Measurements from ENCODE around the gene GPLD1. TPM values are rescaled to one million over a fixed set of nuclear protein-coding genes. Genes with fewer than 3 reads are reported as not detected.
A peak's percentile ranks its signal among the peaks of the same experiment; 100 is the strongest.

GPLD1 gene
- total RNA-seq, 1 experiment from 2014 or later = 1.3 TPM

DNA sequence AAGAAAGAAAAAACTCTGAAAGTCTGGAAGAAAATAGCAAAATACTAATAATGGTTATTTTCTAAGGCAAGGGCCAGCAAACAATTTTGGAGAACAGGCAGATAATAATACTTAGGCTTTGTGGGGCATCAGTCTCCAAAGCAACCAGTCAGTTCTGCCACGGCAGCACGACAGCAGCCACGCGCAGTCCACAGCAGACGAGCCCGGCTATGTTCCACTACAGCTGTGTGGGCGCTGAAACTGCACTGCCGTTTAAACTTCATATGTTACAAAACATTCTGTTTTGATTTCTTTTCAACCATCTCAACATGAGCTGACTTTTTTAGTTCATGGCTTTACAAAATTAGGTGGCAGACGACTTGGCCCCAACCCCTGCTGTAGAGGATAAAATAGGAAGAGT, 56.8 kb downstream of the GPLD1 start:
- H3K9me2 ChIP-seq (replicated peaks; ENCODE audit: low read length) = no peaks in the 10 kb centered on the region
- no peaks in the 10 kb centered on the region for H3K79me2 ChIP-seq (ENCODE audit: low read length)
- H3K27ac ChIP-seq (ENCODE audit: low read length) = no peak overlapping the region
- no TSS peak for BruUV-seq (replicated peaks)
- DNase-seq (no peak), ATAC-seq (no peak)
- H3K9me3 ChIP-seq (ENCODE audit: low read length) = no peaks in the 10 kb centered on the region
- POLR2A ChIA-PET (ENCODE audit: unreplicated experiment) = no interaction called here
- H4K20me1 ChIP-seq (ENCODE audit: low read length) = no peaks in the 10 kb centered on the region
- no peaks in the 10 kb centered on the region for H3F3A ChIP-seq (ENCODE audit: low read length, unreplicated experiment)
- H3K4me1 ChIP-seq (ENCODE audit: insufficient read depth, low read length) = peaks cover 27% of the 10 kb centered on the region
- H2AFZ ChIP-seq (ENCODE audit: low read length) = no peak overlapping the region
- intact Hi-C loops (cut with micrococcal nuclease) = loop anchor here (10.0 kb wide), 1 partner anchor 152 kb away; no protein-coding TSS in a partner anchor
- no peaks in the 10 kb centered on the region for H3K27me3 ChIP-seq (ENCODE audit: low read length)
- no peak overlapping the region for H3K4me2 ChIP-seq (ENCODE audit: low read length)
- H3K4me3 ChIP-seq (ENCODE audit: low read length) = no peak overlapping the region
- no peaks in the 10 kb centered on the region for H3K36me3 ChIP-seq (ENCODE audit: low read depth, low read length)
- H3K9ac ChIP-seq (ENCODE audit: low read length) = no peak overlapping the region
- TF ChIP-seq EZH2 (IDR thresholded peaks at IDR 0.05; ENCODE audit: low read length, unreplicated experiment) (no peak), EZH2phosphoT487 (IDR thresholded peaks at IDR 0.05; ENCODE audit: borderline replicate concordance, low read length) (no peak)
- TF ChIP-seq, protein P1, sequence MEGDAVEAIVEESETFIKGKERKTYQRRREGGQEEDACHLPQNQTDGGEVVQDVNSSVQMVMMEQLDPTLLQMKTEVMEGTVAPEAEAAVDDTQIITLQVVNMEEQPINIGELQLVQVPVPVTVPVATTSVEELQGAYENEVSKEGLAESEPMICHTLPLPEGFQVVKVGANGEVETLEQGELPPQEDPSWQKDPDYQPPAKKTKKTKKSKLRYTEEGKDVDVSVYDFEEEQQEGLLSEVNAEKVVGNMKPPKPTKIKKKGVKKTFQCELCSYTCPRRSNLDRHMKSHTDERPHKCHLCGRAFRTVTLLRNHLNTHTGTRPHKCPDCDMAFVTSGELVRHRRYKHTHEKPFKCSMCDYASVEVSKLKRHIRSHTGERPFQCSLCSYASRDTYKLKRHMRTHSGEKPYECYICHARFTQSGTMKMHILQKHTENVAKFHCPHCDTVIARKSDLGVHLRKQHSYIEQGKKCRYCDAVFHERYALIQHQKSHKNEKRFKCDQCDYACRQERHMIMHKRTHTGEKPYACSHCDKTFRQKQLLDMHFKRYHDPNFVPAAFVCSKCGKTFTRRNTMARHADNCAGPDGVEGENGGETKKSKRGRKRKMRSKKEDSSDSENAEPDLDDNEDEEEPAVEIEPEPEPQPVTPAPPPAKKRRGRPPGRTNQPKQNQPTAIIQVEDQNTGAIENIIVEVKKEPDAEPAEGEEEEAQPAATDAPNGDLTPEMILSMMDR (conservative IDR thresholded peaks at IDR 0.05; ENCODE audit: low read depth, low read length) = no peak
- CTCF ChIA-PET = no interaction called here

DNA sequence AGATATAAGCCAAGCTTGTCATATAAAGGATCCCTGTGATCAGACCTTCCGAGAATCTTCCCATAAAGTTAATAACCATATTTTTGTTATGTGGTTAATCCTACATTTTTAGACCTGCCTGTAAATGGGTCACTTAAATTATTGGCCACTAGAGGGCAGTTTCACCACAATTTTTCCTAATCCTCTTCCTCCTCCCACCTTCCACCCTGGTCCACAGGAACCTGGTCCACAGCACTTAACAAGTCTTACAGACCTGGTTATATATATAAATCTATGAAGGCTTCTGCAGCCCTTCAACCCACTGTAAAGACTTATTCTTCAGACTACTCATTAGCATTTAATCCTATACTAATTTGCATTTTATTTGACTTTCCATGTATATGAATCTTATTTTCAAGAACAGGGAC, 58.3 kb downstream of the GPLD1 start:
- peak; percentile 27; the same call in 1 of the 2 replicates for ATAC-seq
- Histone ChIP-seq H3K36me3 (ENCODE audit: low read depth, low read length) (peaks cover 5% of the 10 kb centered on the region), H3K79me2 (ENCODE audit: low read length) (no peaks in the 10 kb centered on the region), H3K9me3 (ENCODE audit: low read length) (no peaks in the 10 kb centered on the region), H3K4me2 (ENCODE audit: low read length) (no peak overlapping the region), H3K4me3 (ENCODE audit: low read length) (no peak overlapping the region), H3K27me3 (ENCODE audit: low read length) (no peaks in the 10 kb centered on the region), H3K9ac (ENCODE audit: low read length) (no peak overlapping the region), H3K9me2 (replicated peaks; ENCODE audit: low read length) (no peaks in the 10 kb centered on the region), H4K20me1 (ENCODE audit: low read length) (no peaks in the 10 kb centered on the region), H3K27ac (ENCODE audit: low read length) (no peak overlapping the region), H3F3A (ENCODE audit: low read length, unreplicated experiment) (no peaks in the 10 kb centered on the region), H2AFZ (ENCODE audit: low read length) (no peak overlapping the region), H3K4me1 (ENCODE audit: insufficient read depth, low read length) (peaks cover 37% of the 10 kb centered on the region)
- CTCF ChIA-PET = interaction anchor here (0.6 to 1.0 kb wide), 3 partner anchors 63 to 150 kb away, joined by 3 to 5 read pairs (median 4); partner anchors contain the start of gene ALDH5A1
- peak; percentile 74 for DNase-seq
- intact Hi-C loops (cut with micrococcal nuclease) = loop anchor here (1.0 to 10.0 kb wide), 3 partner anchors 64 to 154 kb away; partner anchors contain the start of gene ALDH5A1
- POLR2A ChIA-PET (ENCODE audit: unreplicated experiment) = no interaction called here
- BruUV-seq (replicated peaks) = no TSS peak
- no peak for TF ChIP-seq EZH2phosphoT487 (IDR thresholded peaks at IDR 0.05; ENCODE audit: borderline replicate concordance, low read length)
- TF ChIP-seq, protein P1 (conservative IDR thresholded peaks at IDR 0.05; ENCODE audit: low read depth, low read length) = peak; percentile 89

DNA sequence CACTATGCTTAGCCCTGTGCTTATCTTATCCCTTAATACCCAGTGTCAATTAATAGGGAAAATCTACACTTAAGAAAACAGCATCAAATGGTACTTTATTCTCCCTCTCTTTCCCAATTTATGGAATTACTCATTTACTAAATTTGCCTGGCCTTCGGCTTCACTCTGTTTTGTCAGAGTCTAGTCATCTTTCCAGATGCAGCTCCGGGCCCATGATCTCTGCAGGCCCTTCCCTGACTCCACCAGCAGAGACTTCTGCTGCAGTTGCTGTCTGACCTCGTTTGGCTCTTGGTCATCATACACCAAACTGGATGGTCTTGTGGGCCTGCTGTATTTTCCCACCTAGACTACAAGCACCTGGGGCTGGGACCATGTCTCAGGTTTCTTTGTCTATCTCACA, 59.3 kb downstream of the GPLD1 start:
- peaks cover 12% of the 10 kb centered on the region for H3K36me3 ChIP-seq (ENCODE audit: low read depth, low read length)
- intact Hi-C loops (cut with micrococcal nuclease) = loop anchor here (2.0 to 10.0 kb wide), 2 partner anchors 65 to 155 kb away; partner anchors contain the start of gene ALDH5A1

More for the DNA sequence above, 59.3 kb downstream of the GPLD1 start:
- H3K27me3 ChIP-seq (ENCODE audit: low read length) = no peaks in the 10 kb centered on the region
- no peak overlapping the region for H3K9ac ChIP-seq (ENCODE audit: low read length)
- DNase-seq (peak; percentile 15), ATAC-seq (0 out of 2 replicates have a peak, but pooled peaks have one; percentile 12)
- no peak overlapping the region for H3K4me2 ChIP-seq (ENCODE audit: low read length)
- H3K4me3 ChIP-seq (ENCODE audit: low read length) = no peak overlapping the region
- H3K79me2 ChIP-seq (ENCODE audit: low read length) = no peaks in the 10 kb centered on the region
- TF ChIP-seq EZH2 (IDR thresholded peaks at IDR 0.05; ENCODE audit: low read length, unreplicated experiment) = no peak
- TF ChIP-seq EZH2phosphoT487 (IDR thresholded peaks at IDR 0.05; ENCODE audit: borderline replicate concordance, low read length) = no peak
- TF ChIP-seq, protein P1 (conservative IDR thresholded peaks at IDR 0.05; ENCODE audit: low read depth, low read length) = no peak
- no peaks in the 10 kb centered on the region for H3K9me3 ChIP-seq (ENCODE audit: low read length)
- no TSS peak for BruUV-seq (replicated peaks)
- POLR2A ChIA-PET (ENCODE audit: unreplicated experiment) = no interaction called here
- CTCF ChIA-PET = interaction anchor here (0.6 to 1.0 kb wide), 3 partner anchors 64 to 151 kb away, joined by 3 to 5 read pairs (median 3); partner anchors contain the start of gene ALDH5A1
- no peaks in the 10 kb centered on the region for H4K20me1 ChIP-seq (ENCODE audit: low read length)
- H3K27ac ChIP-seq (ENCODE audit: low read length) = no peak overlapping the region
- no peak overlapping the region for H2AFZ ChIP-seq (ENCODE audit: low read length)
- no peaks in the 10 kb centered on the region for H3F3A ChIP-seq (ENCODE audit: low read length, unreplicated experiment)
- H3K9me2 ChIP-seq (replicated peaks; ENCODE audit: low read length) = no peaks in the 10 kb centered on the region
- peaks cover 46% of the 10 kb centered on the region for H3K4me1 ChIP-seq (ENCODE audit: insufficient read depth, low read length)
